GM18951 (cell line): ENCODE data around the gene C17orf58.

Source experiments
- POLR2A ChIP-seq: IDR thresholded peaks from 4 replicates; pipeline ENCODE4 v1.6.1; 2011; ENCODE audit warnings: mild to moderate bottlenecking; ENCODE audit not compliant: insufficient read length, insufficient read depth; ENCODE audit errors: extremely low read depth
- in situ Hi-C: fragments of 300-500 bp; cut with MboI; formaldehyde crosslinking; loops from one replicate; pipeline ENCODE4 v1.12.0; 2022; ENCODE audit warnings: low sequenced_read_pairs, mixed read lengths, inconsistent platforms; ENCODE audit not compliant: unreplicated experiment

C17orf58 gene

DNA sequence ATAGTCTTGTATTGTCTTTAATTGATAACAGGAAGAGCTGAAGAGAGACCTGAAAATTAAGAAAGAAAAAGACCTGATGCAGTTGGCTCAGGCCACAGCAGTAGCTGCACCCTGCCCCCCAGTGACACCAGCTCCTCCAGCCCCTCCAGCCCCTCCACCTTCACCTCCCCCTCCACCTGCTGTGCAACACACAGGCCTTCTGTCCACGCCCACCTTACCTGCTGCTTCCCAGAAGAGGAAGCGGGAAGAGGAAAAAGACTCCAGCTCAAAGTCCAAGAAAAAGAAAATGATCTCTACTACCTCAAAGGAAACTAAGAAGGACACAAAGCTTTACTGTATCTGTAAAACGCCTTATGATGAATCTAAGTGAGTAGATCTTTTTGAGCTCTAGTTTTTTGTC, 36.8 kb downstream of the C17orf58 start:
- TF ChIP-seq POLR2A, result no peak
- in situ Hi-C loops, result no loop called here

DNA sequence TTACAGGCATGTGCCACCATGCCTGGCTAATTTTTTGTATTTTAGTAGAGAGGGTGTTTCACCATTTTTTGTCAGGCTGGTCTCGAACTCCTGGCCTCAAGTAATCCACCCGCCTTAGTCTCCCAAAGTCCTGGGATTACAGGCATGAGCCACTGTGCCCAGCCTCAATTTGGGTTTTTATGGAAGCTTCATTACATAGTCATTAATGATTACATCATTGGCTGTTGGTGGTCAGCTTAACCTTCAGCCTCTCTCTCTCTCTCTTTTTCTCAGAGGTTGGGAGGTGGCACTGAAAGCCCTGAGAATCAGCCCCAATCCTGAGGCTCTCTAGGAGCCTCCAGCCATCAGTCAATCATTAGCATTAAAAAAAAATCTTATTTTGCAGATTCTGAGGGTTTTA, 45.3 kb downstream of the C17orf58 start:
- in situ Hi-C loops, result no loop called here
- no peak for TF ChIP-seq POLR2A

DNA sequence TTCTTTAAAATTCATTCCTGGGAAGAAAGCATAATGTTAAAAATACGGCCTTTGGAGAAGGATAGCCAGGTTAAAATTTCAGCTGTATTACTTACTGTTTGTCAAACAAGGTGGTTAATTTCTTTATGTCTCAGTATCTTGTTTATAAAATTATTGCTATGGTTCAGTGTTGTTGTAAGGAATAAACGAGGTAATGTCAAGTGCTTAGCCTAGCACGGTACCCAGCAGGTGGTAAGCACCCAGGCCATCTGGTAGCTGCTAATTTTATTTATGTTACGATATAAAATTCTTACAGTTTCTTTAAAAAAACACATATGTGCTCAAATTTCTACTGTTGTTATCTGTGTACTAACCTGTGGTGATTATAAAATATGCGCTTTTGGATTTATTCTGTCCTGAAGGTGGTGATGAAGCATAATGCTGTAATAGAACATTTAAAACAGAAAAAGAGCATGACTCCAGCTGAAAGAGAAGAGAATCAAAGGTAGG, 48.9 kb downstream of the C17orf58 start:
- no peak for TF ChIP-seq POLR2A
- in situ Hi-C loops, result no loop called here

DNA sequence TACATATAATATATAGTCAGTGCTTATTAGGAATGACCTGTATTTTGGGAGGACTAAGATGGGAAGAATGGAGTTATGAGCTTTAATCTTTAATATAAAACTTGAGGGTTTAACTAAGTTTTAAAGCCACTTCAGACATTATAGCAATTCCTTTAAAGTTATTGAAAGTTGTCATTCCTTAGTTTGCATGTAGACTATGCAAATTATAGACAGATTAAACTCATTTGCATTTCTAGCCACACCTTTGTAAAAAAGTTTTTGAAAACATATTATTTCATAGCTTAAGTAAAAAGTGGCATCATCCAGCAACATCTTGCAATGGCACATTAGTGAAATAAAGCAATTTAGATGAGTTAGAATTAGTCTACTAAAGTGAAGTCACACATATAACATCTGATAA, 49.8 kb downstream of the C17orf58 start:
- in situ Hi-C loops, result no loop called here
- no peak for TF ChIP-seq POLR2A

DNA sequence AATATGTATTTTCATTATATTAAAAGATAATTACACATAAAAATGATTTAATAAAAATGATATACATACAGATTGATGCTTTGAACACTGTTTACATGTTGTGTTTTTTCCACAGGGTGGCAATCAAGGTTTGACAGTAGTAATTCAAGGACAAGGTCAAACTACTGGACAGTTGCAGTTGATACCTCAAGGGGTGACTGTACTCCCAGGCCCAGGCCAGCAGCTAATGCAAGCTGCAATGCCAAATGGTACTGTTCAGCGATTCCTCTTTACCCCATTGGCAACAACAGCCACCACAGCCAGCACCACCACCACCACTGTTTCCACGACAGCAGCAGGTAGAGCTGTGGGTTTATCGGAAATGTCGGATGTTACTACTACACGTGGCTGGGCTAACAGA, 52.2 kb downstream of the C17orf58 start:
- in situ Hi-C loops, result no loop called here
- TF ChIP-seq POLR2A, result no peak

DNA sequence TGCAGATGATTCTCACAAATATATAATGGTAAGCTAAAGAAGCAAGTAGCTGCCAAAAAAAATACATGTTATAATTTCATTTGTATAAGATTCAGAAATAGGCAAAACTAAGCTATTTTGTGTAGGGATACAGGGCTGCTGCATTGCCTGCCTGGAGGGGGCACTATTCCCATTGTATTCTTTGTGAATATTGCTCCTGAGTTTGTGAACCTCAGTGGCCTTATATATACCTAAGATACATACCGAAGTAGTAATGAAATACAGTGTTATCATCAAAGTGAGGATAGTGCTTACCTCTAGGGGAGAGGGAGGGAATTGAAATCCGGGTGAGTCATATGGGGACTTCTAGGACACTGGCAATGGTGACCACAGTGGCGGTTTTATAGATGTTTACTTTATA, 53.5 kb downstream of the C17orf58 start:
- no peak for TF ChIP-seq POLR2A
- in situ Hi-C loops, result no loop called here
